GM18498 (cell line): ENCODE results near the gene MICAL2.

Experiments
- ATAC-seq: cut with Tn5 transposase; IDR thresholded peaks from one replicate; pipeline ENCODE4 v1.9.1; 2021; ENCODE audit warnings: mild to moderate bottlenecking, moderate library complexity; ENCODE audit not compliant: unreplicated experiment

The MICAL2 gene

GRCh38 chr11:12075822-12076821 is 34.3 kb upstream of the MICAL2 start:
- no peak for ATAC-seq

GRCh38 chr11:12076840-12077534 is 33.4 kb upstream of the MICAL2 start:
- ATAC-seq: no peak

GRCh38 chr11:12077535-12078280 is 32.7 kb upstream of the MICAL2 start:
- ATAC-seq: no peak

- no peak for ATAC-seq
These were observed 30.4 kb upstream of the MICAL2 start for GRCh38 chr11:12079726-12080556.

GRCh38 chr11:12083380-12083779 is 27.0 kb upstream of the MICAL2 start:
- no peak for ATAC-seq

- ATAC-seq: no peak
These were observed 26.1 kb upstream of the MICAL2 start for GRCh38 chr11:12084256-12084655.

GRCh38 chr11:12085371-12086251 is 24.8 kb upstream of the MICAL2 start:
- no peak for ATAC-seq

GRCh38 chr11:12086271-12087074 is 23.9 kb upstream of the MICAL2 start:
- ATAC-seq: no peak

GRCh38 chr11:12087075-12088004 is 23.1 kb upstream of the MICAL2 start:
- peak; percentile 78 for ATAC-seq

GRCh38 chr11:12088047-12088481 is 22.3 kb upstream of the MICAL2 start:
- no peak for ATAC-seq

- no peak for ATAC-seq
These were observed 21.9 kb upstream of the MICAL2 start for GRCh38 chr11:12088531-12088930.

GRCh38 chr11:12089041-12089440 is 21.3 kb upstream of the MICAL2 start:
- no peak for ATAC-seq

- no peak for ATAC-seq
These were observed 20.9 kb upstream of the MICAL2 start for GRCh38 chr11:12089473-12089872.

- no peak for ATAC-seq
These were observed 20.3 kb upstream of the MICAL2 start for GRCh38 chr11:12090061-12090591.

- no peak for ATAC-seq
These were observed 19.6 kb upstream of the MICAL2 start for GRCh38 chr11:12090761-12091258.

- ATAC-seq: no peak
These were observed 18.3 kb upstream of the MICAL2 start for GRCh38 chr11:12091956-12092558.

- no peak for ATAC-seq
These were observed 17.7 kb upstream of the MICAL2 start for GRCh38 chr11:12092714-12093113.
